Activated T-cell treated with anti-CD3 and anti-CD28 coated beads, Interleukin-2, amount 50 U/mL, for 1 hour (primary cell): ENCODE data around the gene EIF6.
"Not testable (repeated sequence)": the region's sequence is repeated elsewhere in the genome, so short reads cannot be mapped to it uniquely, and the experiment has no call there.

Experiments used
- DNase-seq: peaks from one replicate; pipeline ENCODE4 v3.0.0-alpha.2; 2020

EIF6 gene

GRCh38 chr20:35254448-35254999 lies 30.0 kb downstream of the EIF6 start:
- no peak for DNase-seq

- no peak for DNase-seq
These were observed 31.6 kb downstream of the EIF6 start for GRCh38 chr20:35253010-35253409.

- not testable (repeated sequence) for DNase-seq
These were observed 32.0 kb downstream of the EIF6 start for GRCh38 chr20:35252598-35252997.

GRCh38 chr20:35252037-35252461 lies 32.5 kb downstream of the EIF6 start:
- DNase-seq: no peak

- DNase-seq: no peak
These were observed 33.0 kb downstream of the EIF6 start for GRCh38 chr20:35251613-35251940.

- no peak for DNase-seq
These were observed 35.7 kb downstream of the EIF6 start for GRCh38 chr20:35248641-35249475.

- no peak for DNase-seq
These were observed 37.8 kb downstream of the EIF6 start for GRCh38 chr20:35246723-35247122.

GRCh38 chr20:35243986-35244385 lies 40.6 kb downstream of the EIF6 start:
- no peak for DNase-seq

GRCh38 chr20:35243317-35243716 lies 41.3 kb downstream of the EIF6 start:
- no peak for DNase-seq

GRCh38 chr20:35240811-35241293 lies 43.7 kb downstream of the EIF6 start:
- DNase-seq: no peak

GRCh38 chr20:35240083-35240810 lies 44.3 kb downstream of the EIF6 start:
- DNase-seq: no peak

GRCh38 chr20:35238735-35239134 lies 45.8 kb downstream of the EIF6 start:
- DNase-seq: no peak

GRCh38 chr20:35238170-35238569 lies 46.4 kb downstream of the EIF6 start:
- no peak for DNase-seq

- no peak for DNase-seq
These were observed 47.1 kb downstream of the EIF6 start for GRCh38 chr20:35237486-35237885.

GRCh38 chr20:35235881-35236280 lies 48.7 kb downstream of the EIF6 start:
- no peak for DNase-seq

GRCh38 chr20:35232575-35232974 lies 52.0 kb downstream of the EIF6 start:
- DNase-seq: no peak
